ENCODE measurements around the gene CNN2. TPM values are rescaled to one million over a fixed set of nuclear protein-coding genes. Genes with fewer than 3 reads are reported as not detected.

CNN2 gene
- total RNA-seq, 1 experiment from 2014 or later, result 194 TPM

DNA sequence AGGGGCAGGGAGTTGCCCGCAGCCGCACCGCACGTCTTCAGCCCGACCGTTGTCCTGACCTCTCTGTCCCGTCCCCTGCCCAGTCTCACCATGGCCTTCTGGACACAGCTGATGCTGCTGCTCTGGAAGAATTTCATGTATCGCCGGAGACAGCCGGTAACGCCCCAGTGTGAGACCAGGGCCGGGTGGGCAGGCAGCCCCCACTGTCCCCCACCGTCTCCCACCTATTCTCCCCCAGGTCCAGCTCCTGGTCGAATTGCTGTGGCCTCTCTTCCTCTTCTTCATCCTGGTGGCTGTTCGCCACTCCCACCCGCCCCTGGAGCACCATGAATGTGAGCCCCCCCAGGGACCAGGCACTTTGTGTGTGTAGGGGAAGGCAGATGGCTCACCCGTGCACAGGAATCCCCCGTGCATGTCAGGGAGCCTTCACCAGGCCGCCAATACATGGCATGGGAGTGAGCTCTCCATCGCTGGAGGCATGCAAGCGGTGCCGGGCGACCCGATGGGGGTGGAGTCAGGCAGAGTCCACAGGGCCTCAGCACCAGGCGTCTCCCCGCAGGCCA is 14.9 kb downstream of the CNN2 start:
- Mint-ChIP-seq H3K9me3 (ENCODE audit: unreplicated experiment) (no peaks in the 10 kb centered on the region), H3K27ac (ENCODE audit: unreplicated experiment) (no peak overlapping the region), H3K36me3 (ENCODE audit: insufficient read depth, unreplicated experiment) (peaks cover 60% of the 10 kb centered on the region), H3K4me3 (ENCODE audit: unreplicated experiment) (peak overlapping the region; percentile 91), H3K27me3 (ENCODE audit: insufficient read depth, unreplicated experiment) (no peaks in the 10 kb centered on the region), H3K4me1 (ENCODE audit: low read depth, unreplicated experiment) (no peaks in the 10 kb centered on the region)
- peak overlapping the region; percentile 27 for H3K4me3 ChIP-seq (ENCODE audit: low read depth, low read length)
- intact Hi-C loops (cut with micrococcal nuclease; ENCODE audit: unreplicated experiment), result loop anchor here (1.0 to 2.0 kb wide), 2 partner anchors 21 to 23 kb away; partner anchors contain the start of genes RNU6-2 and TMEM259
- CTCF ChIA-PET, result interaction anchor here (0.5 to 0.6 kb wide), 3 partner anchors 45 to 136 kb away, joined by 3 read pairs; no protein-coding TSS in a partner anchor
- no peaks in the 10 kb centered on the region for H3K27me3 ChIP-seq (replicated peaks; ENCODE audit: control insufficient read depth, insufficient read depth, low read length)
- peaks cover under 1% of the 10 kb centered on the region for H3K36me3 ChIP-seq (ENCODE audit: control insufficient read depth, insufficient read depth, low read length)
- TF ChIP-seq, protein P1, sequence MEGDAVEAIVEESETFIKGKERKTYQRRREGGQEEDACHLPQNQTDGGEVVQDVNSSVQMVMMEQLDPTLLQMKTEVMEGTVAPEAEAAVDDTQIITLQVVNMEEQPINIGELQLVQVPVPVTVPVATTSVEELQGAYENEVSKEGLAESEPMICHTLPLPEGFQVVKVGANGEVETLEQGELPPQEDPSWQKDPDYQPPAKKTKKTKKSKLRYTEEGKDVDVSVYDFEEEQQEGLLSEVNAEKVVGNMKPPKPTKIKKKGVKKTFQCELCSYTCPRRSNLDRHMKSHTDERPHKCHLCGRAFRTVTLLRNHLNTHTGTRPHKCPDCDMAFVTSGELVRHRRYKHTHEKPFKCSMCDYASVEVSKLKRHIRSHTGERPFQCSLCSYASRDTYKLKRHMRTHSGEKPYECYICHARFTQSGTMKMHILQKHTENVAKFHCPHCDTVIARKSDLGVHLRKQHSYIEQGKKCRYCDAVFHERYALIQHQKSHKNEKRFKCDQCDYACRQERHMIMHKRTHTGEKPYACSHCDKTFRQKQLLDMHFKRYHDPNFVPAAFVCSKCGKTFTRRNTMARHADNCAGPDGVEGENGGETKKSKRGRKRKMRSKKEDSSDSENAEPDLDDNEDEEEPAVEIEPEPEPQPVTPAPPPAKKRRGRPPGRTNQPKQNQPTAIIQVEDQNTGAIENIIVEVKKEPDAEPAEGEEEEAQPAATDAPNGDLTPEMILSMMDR (IDR thresholded peaks at IDR 0.05; ENCODE audit: insufficient read depth in 1 of 2, low read depth in 1 of 2, low read length in 1 of 2, severe bottlenecking in 1 of 2, unreplicated experiment in 1 of 2), result no peak
- no TSS peak for BruUV-seq (replicated peaks)
- peaks cover 10% of the 10 kb centered on the region for H3K4me1 ChIP-seq
- DNase-seq, result no peak
- H3K9me3 ChIP-seq, result no peaks in the 10 kb centered on the region
- POLR2A ChIA-PET, result interaction anchor here (1.0 to 2.4 kb wide), 4 partner anchors 13 to 228 kb away, joined by 4 to 21 read pairs (median 6); partner anchors contain the start of genes CIRBP and RNU6-2

DNA sequence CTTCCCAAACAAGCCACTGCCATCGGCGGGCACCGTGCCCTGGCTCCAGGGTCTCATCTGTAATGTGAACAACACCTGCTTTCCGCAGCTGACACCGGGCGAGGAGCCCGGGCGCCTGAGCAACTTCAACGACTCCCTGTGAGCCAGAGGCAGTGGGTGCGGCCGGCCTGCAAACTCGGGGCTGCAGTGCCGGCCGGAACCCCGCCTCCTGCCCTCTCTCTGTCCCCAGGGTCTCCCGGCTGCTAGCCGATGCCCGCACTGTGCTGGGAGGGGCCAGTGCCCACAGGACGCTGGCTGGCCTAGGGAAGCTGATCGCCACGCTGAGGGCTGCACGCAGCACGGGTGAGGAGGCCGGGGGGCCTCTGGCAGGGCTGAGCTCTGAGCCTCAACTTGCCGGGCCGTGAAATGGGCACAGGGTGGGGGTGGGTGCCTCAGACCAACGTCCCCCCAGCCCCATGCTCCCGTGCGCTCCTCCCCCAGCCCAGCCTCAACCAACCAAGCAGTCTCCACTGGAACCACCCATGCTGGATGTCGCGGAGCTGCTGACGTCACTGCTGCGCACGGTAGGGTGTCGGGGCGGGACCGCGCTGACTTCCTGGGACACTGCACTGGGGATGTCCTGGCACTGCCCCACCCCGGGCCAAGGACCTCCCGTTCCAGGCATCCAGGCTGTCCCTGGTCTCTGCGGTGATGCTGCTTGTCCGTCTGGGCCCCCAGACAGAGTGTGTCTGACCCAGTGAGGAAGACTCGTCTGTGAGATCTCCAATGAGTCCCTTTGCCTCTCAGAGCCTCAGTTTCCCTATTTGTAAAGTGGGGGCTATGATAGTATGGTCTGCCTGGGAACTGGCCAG is 15.7 kb downstream of the CNN2 start:
- intact Hi-C loops (cut with micrococcal nuclease; ENCODE audit: unreplicated experiment), result loop anchor here (1.0 to 2.0 kb wide), 2 partner anchors 21 to 22 kb away; partner anchors contain the start of genes RNU6-2 and TMEM259
- no peak overlapping the region for H3K4me3 ChIP-seq (ENCODE audit: low read depth, low read length)
- no TSS peak for BruUV-seq (replicated peaks)
- no peaks in the 10 kb centered on the region; the same call in 1 of the 2 replicates for H3K36me3 ChIP-seq (ENCODE audit: control insufficient read depth, insufficient read depth, low read length)
- no peaks in the 10 kb centered on the region for H3K4me1 Mint-ChIP-seq (ENCODE audit: low read depth, unreplicated experiment)
- H3K9me3 ChIP-seq, result no peaks in the 10 kb centered on the region
- no peak overlapping the region for H3K27ac Mint-ChIP-seq (ENCODE audit: unreplicated experiment)
- no peaks in the 10 kb centered on the region for H3K27me3 ChIP-seq (replicated peaks; ENCODE audit: control insufficient read depth, insufficient read depth, low read length)
- no peak overlapping the region for H3K4me3 Mint-ChIP-seq (ENCODE audit: unreplicated experiment)
- TF ChIP-seq, protein P1 (IDR thresholded peaks at IDR 0.05; ENCODE audit: insufficient read depth in 1 of 2, low read depth in 1 of 2, low read length in 1 of 2, severe bottlenecking in 1 of 2, unreplicated experiment in 1 of 2), result no peak
- peaks cover 52% of the 10 kb centered on the region for H3K36me3 Mint-ChIP-seq (ENCODE audit: insufficient read depth, unreplicated experiment)
- no peaks in the 10 kb centered on the region for H3K27me3 Mint-ChIP-seq (ENCODE audit: insufficient read depth, unreplicated experiment)
- CTCF ChIA-PET, result interaction anchor here (0.6 to 1.6 kb wide), 2 partner anchors 15 to 113 kb away, joined by 3 read pairs; partner anchors contain the start of gene CNN2
- no peaks in the 10 kb centered on the region for H3K9me3 Mint-ChIP-seq (ENCODE audit: unreplicated experiment)
- H3K4me1 ChIP-seq, result peaks cover 10% of the 10 kb centered on the region
- DNase-seq, result no peak
- POLR2A ChIA-PET, result interaction anchor here (2.4 kb wide), 1 partner anchor 227 kb away, joined by 21 read pairs; the partner anchor contains the start of gene CIRBP
